A673 (cell line): ENCODE measurements around the gene ANKRD13B. TPM values are rescaled to one million over a fixed set of nuclear protein-coding genes. Genes with fewer than 3 reads are reported as not detected.

Source experiments
- Bru-seq: library from RNA; stranded (reverse); fragments of 400-500 nt; gene quantifications from one replicate; lab custom pipeline; 2021; lab: Mats Ljungman, UMichigan
- BruChase-seq, 2 experiments: library from RNA; stranded (reverse); fragments of 400-500 nt; gene quantifications; one replicate each; lab custom pipeline; 2021; lab: Mats Ljungman, UMichigan
- BruUV-seq: library from RNA; stranded (reverse); fragments of 400-500 nt; replicated peaks from 2 replicates; lab custom pipeline; 2021; lab: Mats Ljungman, UMichigan
- CTCF ChIA-PET: fragments of 300-600 bp; sonication (Branson Sonifier 250); formaldehyde crosslinking; loops from one replicate; lab custom pipeline; 2022; ENCODE audit warnings: antibody characterized with exemption; lab: Charles Lee
- POLR2A ChIA-PET: fragments of 300-600 bp; sonication (Branson Sonifier 250); formaldehyde crosslinking; loops from one replicate; lab custom pipeline; 2022; ENCODE audit warnings: antibody characterized with exemption; ENCODE audit not compliant: low non-redundant PET; lab: Charles Lee
- DNase-seq: peaks from one replicate; pipeline ENCODE4 v3.0.0-alpha.2; 2015; ENCODE audit warnings: low spot score
- H3K27ac ChIP-seq: fragments of 200-600 bp; sonication (generic); 2 replicates; pipeline ENCODE4 v1.5.1; 2016; ENCODE audit warnings: mixed run types, low read depth, mild to moderate bottlenecking, mixed read lengths, antibody characterized with exemption, low read length; ENCODE audit not compliant: poor library complexity, severe bottlenecking
- H3K27me3 ChIP-seq: fragments of 200-600 bp; sonication (generic); replicated peaks from 2 replicates; pipeline ENCODE4 v1.6.1; 2017; ENCODE audit warnings: mixed run types, low read depth, mild to moderate bottlenecking, mixed read lengths, antibody characterized with exemption, low read length; ENCODE audit not compliant: insufficient read depth, poor library complexity
- H3K36me3 ChIP-seq: fragments of 200-600 bp; sonication (generic); 2 replicates; pipeline ENCODE4 v1.6.1; 2016; ENCODE audit warnings: mixed run types, mild to moderate bottlenecking, mixed read lengths, antibody characterized with exemption, low read length; ENCODE audit not compliant: insufficient read depth, poor library complexity, severe bottlenecking
- H3K4me1 ChIP-seq: fragments of 200-600 bp; sonication (generic); 2 replicates; pipeline ENCODE4 v1.6.1; 2017; ENCODE audit warnings: mixed run types, mild to moderate bottlenecking, mixed read lengths, antibody characterized with exemption, low read length; ENCODE audit not compliant: insufficient read depth, poor library complexity, severe bottlenecking
- H3K4me3 ChIP-seq: fragments of 200-600 bp; sonication (generic); 2 replicates; pipeline ENCODE4 v1.5.1; 2016; ENCODE audit warnings: low read depth, mixed run types, mild to moderate bottlenecking, mixed read lengths, low read length; ENCODE audit not compliant: poor library complexity, severe bottlenecking
- H3K9me3 ChIP-seq: fragments of 200-600 bp; sonication (generic); 2 replicates; pipeline ENCODE4 v1.6.1; 2016; ENCODE audit warnings: mixed run types, low read depth, mild to moderate bottlenecking, mixed read lengths, antibody characterized with exemption, low read length; ENCODE audit not compliant: poor library complexity, severe bottlenecking
- CTCF ChIP-seq: fragments of 300-800, 200-600 bp; sonication (generic); conservative IDR thresholded peaks from 2 replicates; pipeline ENCODE4 v1.5.1; 2017; ENCODE audit warnings: low read depth, mild to moderate bottlenecking, antibody characterized with exemption, low read length, moderate library complexity, mixed read lengths
- EZH2 ChIP-seq: fragments of 200-600 bp; sonication (generic); IDR thresholded peaks from 2 replicates; pipeline ENCODE4 v1.6.1; 2017; ENCODE audit warnings: borderline replicate concordance, low read depth, mild to moderate bottlenecking, mixed read lengths, antibody characterized with exemption, low read length; ENCODE audit not compliant: poor library complexity, severe bottlenecking
- intact Hi-C: fragments of 100-400 bp; cut with micrococcal nuclease; formaldehyde crosslinking; loops from one replicate; pipeline ENCODE4 v1.10.0; 2022; ENCODE audit not compliant: unreplicated experiment
- long read RNA-seq: library from polyadenylated mRNA; stranded (forward); transcript quantifications from one replicate; pipeline ENCODE4 v2.0.0, GENCODE V29; 2022
- total RNA-seq: library from RNA; stranded (reverse); gene quantifications from 2 replicates; pipeline ENCODE4 v1.2.3, GENCODE V29; 2021

Gene ANKRD13B
- total RNA-seq = 81.5 and 98.7 TPM in 2 replicates
- Bru-seq, nascent RNA = percentile 68 among the genes with signal in this experiment
- percentile 90 among the genes with signal in this experiment for BruChase-seq, experiment 1, labeled RNA remaining after a 2-hour chase
- BruChase-seq, experiment 2, labeled RNA remaining after a 6-hour chase = percentile 95 among the genes with signal in this experiment
- long read RNA-seq, transcript ANKRD13B-201 (15 exons, 3,214 nt) = major isoform, 7 of 47 reads
- long read RNA-seq, partial matches to known transcripts = 28 of 47 reads
- long read RNA-seq, other reads (novel, unspliced or antisense) = 11 of 47 reads

- Histone ChIP-seq H3K4me3 (peak within 1 kb of the TSS; percentile 97), H3K36me3 (no peaks in the 10 kb centered on the region), H3K27ac (peak within 1 kb of the TSS; percentile 90), H3K27me3 (no peaks in the 10 kb centered on the region), H3K9me3 (no peaks in the 10 kb centered on the region), H3K4me1 (peaks cover 72% of the 10 kb centered on the region)
- no TSS peak for BruUV-seq
- DNase-seq = peak; percentile 82
- TF ChIP-seq EZH2 = no peak
- TF ChIP-seq CTCF = no peak
- CTCF ChIA-PET = interaction anchor here (0.9 to 2.6 kb wide), 5 partner anchors 23 to 444 kb away, joined by 3 to 16 read pairs (median 9); no protein-coding TSS in a partner anchor
- intact Hi-C loops = no loop called here
- POLR2A ChIA-PET = interaction anchor here (0.6 kb wide), 4 partner anchors 24 to 447 kb away, joined by 3 to 17 read pairs (median 4); no protein-coding TSS in a partner anchor
Measured at GRCh38 chr17:29592850-29593551, at the start of gene ANKRD13B. TSS of gene ANKRD13B (plus strand) at chr17:29593132. CDS start at chr17:29593622, 490 bp downstream.

DNA sequence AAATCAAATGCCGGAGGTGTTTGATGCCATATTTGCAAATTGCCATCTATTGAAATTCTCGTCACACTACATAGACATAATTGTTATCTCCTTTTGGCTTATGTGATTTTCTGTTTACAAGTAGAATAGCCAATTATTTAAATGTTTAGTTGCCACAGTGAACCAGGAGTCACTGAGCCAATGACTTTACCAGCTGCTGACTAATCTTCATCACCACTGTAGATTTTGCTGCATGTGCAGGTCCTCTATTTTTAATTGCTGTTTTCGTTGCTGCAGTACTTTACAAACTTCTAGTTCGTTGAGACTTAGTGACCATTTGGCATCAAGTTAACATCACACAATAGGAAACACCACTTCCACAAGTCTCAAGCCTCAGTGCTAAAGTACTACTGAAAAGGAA is 48.9 kb upstream of the ANKRD13B start:
- ChIA-PET POLR2A (no interaction called here), CTCF (no interaction called here)
- TF ChIP-seq CTCF (no peak), EZH2 (no peak)
- H3K27me3 ChIP-seq = no peaks in the 10 kb centered on the region
- no peak for DNase-seq
- H3K9me3 ChIP-seq = no peaks in the 10 kb centered on the region
- H3K4me1 ChIP-seq = peaks cover under 1% of the 10 kb centered on the region
- H3K4me3 ChIP-seq = no peak overlapping the region
- H3K36me3 ChIP-seq = peaks cover 34% of the 10 kb centered on the region
- intact Hi-C loops = no loop called here
- H3K27ac ChIP-seq = no peak overlapping the region
- no TSS peak for BruUV-seq

- BruUV-seq = no TSS peak
- POLR2A ChIA-PET = no interaction called here
- CTCF ChIA-PET = no interaction called here
- H3K27me3 ChIP-seq = no peaks in the 10 kb centered on the region
- H3K36me3 ChIP-seq = peaks cover 26% of the 10 kb centered on the region
- H3K4me3 ChIP-seq = no peak overlapping the region
- TF ChIP-seq CTCF (no peak), EZH2 (no peak)
- DNase-seq = no peak
- H3K27ac ChIP-seq = no peak overlapping the region
- intact Hi-C loops = no loop called here
- H3K9me3 ChIP-seq = no peaks in the 10 kb centered on the region
- H3K4me1 ChIP-seq = peaks cover 11% of the 10 kb centered on the region
Measured at GRCh38 chr17:29546085-29546484, 46.8 kb upstream of the ANKRD13B start.
